Neural cell (in vitro differentiated cells): ENCODE measurements around the gene PIAS1. TPM values are rescaled to one million over a fixed set of nuclear protein-coding genes. Genes with fewer than 3 reads are reported as not detected.

ENCODE experiments used
- H2AFZ ChIP-seq: fragments of 200-600, 300-800 bp; sonication (generic), shearing (Covaris generic); 2 replicates; pipeline ENCODE4 v1.6.0; 2014; ENCODE audit warnings: low read depth, mild to moderate bottlenecking, antibody characterized with exemption, low read length, moderate library complexity
- H3F3A ChIP-seq: fragments of 200-600 bp; shearing (Covaris generic); 2 replicates; pipeline ENCODE4 v1.6.1; 2016; ENCODE audit warnings: mild to moderate bottlenecking, moderate library complexity, mixed read lengths, antibody characterized with exemption, low read length; ENCODE audit not compliant: insufficient read depth, poor library complexity, severe bottlenecking
- H3K27ac ChIP-seq: fragments of 200-600, 300-800 bp; sonication (generic), shearing (Covaris generic); 2 replicates; pipeline ENCODE4 v1.5.1; 2014; ENCODE audit warnings: mild to moderate bottlenecking, low read length, moderate library complexity
- H3K27me3 ChIP-seq: fragments of 300-800, 200-600 bp; sonication (generic), shearing (Covaris generic); 2 replicates; pipeline ENCODE4 v1.6.0; 2014; ENCODE audit warnings: mild to moderate bottlenecking, low read depth, low read length, moderate library complexity; ENCODE audit not compliant: insufficient read depth
- H3K36me3 ChIP-seq: fragments of 300-800, 200-600 bp; sonication (generic), shearing (Covaris generic); 2 replicates; pipeline ENCODE4 v1.5.1; 2014; ENCODE audit warnings: mild to moderate bottlenecking, antibody characterized with exemption, low read length, moderate library complexity; ENCODE audit not compliant: insufficient read depth
- H3K4me2 ChIP-seq: fragments of 300-800, 200-600 bp; sonication (generic), shearing (Covaris generic); 2 replicates; pipeline ENCODE4 v1.6.0; 2014; ENCODE audit warnings: mild to moderate bottlenecking, low read length
- H3K4me3 ChIP-seq: fragments of 300-800, 200-600 bp; sonication (generic), shearing (Covaris generic); 2 replicates; pipeline ENCODE4 v1.5.1; 2014; ENCODE audit warnings: mild to moderate bottlenecking, low read length, moderate library complexity
- H3K79me2 ChIP-seq: fragments of 200-600 bp; shearing (Covaris generic); replicated peaks from 2 replicates; pipeline ENCODE4 v1.6.0; 2014; ENCODE audit warnings: mild to moderate bottlenecking, low read length, moderate library complexity; ENCODE audit not compliant: insufficient read depth
- H3K9ac ChIP-seq: fragments of 300-800, 200-600 bp; sonication (generic), shearing (Covaris generic); 2 replicates; pipeline ENCODE4 v1.6.1; 2016; ENCODE audit warnings: mild to moderate bottlenecking, low read length, mixed read lengths
- H3K9me2 ChIP-seq: fragments of 200-600 bp; shearing (Covaris generic); 2 replicates; pipeline ENCODE4 v1.6.1; 2016; ENCODE audit warnings: mild to moderate bottlenecking, low read length, mixed read lengths; ENCODE audit not compliant: insufficient read depth
- H3K9me3 ChIP-seq: fragments of 200-600, 300-800 bp; sonication (generic), shearing (Covaris generic); 2 replicates; pipeline ENCODE4 v1.6.1; 2016; ENCODE audit warnings: mild to moderate bottlenecking, mixed run types, low read length, moderate library complexity, mixed read lengths
- H4K20me1 ChIP-seq: fragments of 200-600 bp; shearing (Covaris generic); 2 replicates; pipeline ENCODE4 v1.6.1; 2016; ENCODE audit warnings: mild to moderate bottlenecking, mixed run types; ENCODE audit not compliant: insufficient read depth
- EP300 ChIP-seq: fragments of 450-650 bp; conservative IDR thresholded peaks from 2 replicates; pipeline ENCODE4 v1.6.1; 2014; ENCODE audit warnings: antibody characterized with exemption, mild to moderate bottlenecking, moderate library complexity; ENCODE audit not compliant: poor library complexity, severe bottlenecking
- EZH2 ChIP-seq: fragments of 200-600, 300-800 bp; shearing (Covaris generic), sonication (generic); IDR thresholded peaks from 2 replicates; pipeline ENCODE4 v1.6.1; 2014; ENCODE audit warnings: antibody characterized with exemption, low read length, borderline replicate concordance, mild to moderate bottlenecking; ENCODE audit not compliant: insufficient read depth, poor library complexity, severe bottlenecking
- MXI1 ChIP-seq: fragments of 450-650 bp; conservative IDR thresholded peaks from 2 replicates; pipeline ENCODE4 v1.6.1; 2014; ENCODE audit warnings: antibody characterized with exemption, mild to moderate bottlenecking; ENCODE audit not compliant: poor library complexity, severe bottlenecking
- POLR2AphosphoS5 ChIP-seq: IDR thresholded peaks from 2 replicates; pipeline ENCODE4 v1.6.1; 2012
- RAD21 ChIP-seq: fragments of 450-650 bp; conservative IDR thresholded peaks from 2 replicates; pipeline ENCODE4 v1.6.1; 2014; ENCODE audit warnings: antibody characterized with exemption, mild to moderate bottlenecking, moderate library complexity
- REST ChIP-seq: IDR thresholded peaks from 2 replicates; pipeline ENCODE4 v1.6.1; 2012; ENCODE audit warnings: borderline replicate concordance
- SMC3 ChIP-seq: fragments of 450-650 bp; conservative IDR thresholded peaks from 2 replicates; pipeline ENCODE4 v1.6.1; 2014; ENCODE audit warnings: antibody characterized with exemption, mild to moderate bottlenecking, moderate library complexity; ENCODE audit not compliant: poor library complexity
- TAF1 ChIP-seq: IDR thresholded peaks from 2 replicates; pipeline ENCODE4 v1.6.1; 2012; ENCODE audit warnings: low read depth
- polyA plus RNA-seq: library from polyadenylated mRNA; depleted of rRNA; stranded (reverse); fragments of >200 nt; gene quantifications from 2 replicates; pipeline ENCODE4 v1.2.3, GENCODE V29; 2014
- TF ChIP-seq, protein P1 (sequence below): fragments of 450-650 bp; IDR thresholded peaks from 2 replicates; pipeline ENCODE4 v1.5.1; 2014; ENCODE audit warnings: antibody characterized with exemption, mild to moderate bottlenecking, moderate library complexity; ENCODE audit not compliant: poor library complexity, severe bottlenecking

PIAS1 gene
- polyA plus RNA-seq, 1 donor from 2014 or later = 14.3 TPM

DNA sequence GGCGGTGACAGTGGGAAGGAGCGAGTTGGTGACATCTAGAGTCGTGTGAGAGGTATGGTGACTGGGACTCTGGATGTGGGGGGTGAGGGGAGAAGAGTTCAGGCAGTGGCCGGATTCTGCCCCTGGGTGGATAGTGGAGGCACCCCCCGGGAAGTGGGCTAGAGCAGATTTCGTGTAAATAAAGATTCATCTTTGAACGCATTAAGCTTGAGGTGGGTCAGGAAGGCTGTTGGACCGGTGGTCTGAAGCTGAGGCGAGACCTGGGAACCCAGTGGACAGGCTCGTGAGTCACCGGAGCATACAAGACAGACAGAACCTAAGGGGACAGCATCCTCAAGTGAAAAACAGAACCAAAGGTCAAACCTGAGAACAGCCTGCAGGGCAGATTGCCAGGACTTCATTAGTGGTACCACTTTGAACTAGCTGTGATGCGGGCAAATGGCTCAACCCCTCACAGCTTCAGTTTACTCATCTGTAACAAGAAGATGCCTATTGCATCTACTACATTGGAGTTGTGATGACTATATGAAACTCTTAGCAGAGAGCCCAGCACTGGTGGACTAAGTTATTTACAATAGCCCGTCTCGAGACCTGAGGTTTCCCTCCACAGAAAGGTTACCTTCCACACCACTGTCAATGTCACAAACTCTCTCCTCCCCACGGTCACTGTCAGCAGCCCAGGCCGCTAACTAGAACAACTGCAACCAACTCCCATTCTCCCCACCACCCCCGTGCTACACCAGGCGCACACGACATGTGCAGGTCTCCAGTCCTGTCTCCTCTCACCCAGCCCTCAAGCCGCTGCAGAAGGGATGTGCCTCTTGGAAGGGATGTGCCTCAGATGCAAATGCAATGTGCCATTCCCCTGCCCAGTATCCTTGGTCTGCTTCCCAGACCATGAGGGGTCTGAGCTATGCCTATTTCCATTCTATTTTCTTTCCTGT lies 176.3 kb downstream of the PIAS1 start:
- Histone ChIP-seq H3K27me3 (no peaks in the 10 kb centered on the region), H3K9me2 (no peaks in the 10 kb centered on the region), H3K4me2 (peak overlapping the region; percentile 38), H3K27ac (no peak overlapping the region), H3K79me2 (no peaks in the 10 kb centered on the region), H3F3A (no peaks in the 10 kb centered on the region), H3K9me3 (no peaks in the 10 kb centered on the region), H3K36me3 (no peaks in the 10 kb centered on the region), H4K20me1 (no peaks in the 10 kb centered on the region), H3K9ac (peak overlapping the region; percentile 72), H2AFZ (no peak overlapping the region), H3K4me3 (peak overlapping the region; percentile 85)
- peak; percentile 60 for TF ChIP-seq RAD21
- TF ChIP-seq, protein P1, sequence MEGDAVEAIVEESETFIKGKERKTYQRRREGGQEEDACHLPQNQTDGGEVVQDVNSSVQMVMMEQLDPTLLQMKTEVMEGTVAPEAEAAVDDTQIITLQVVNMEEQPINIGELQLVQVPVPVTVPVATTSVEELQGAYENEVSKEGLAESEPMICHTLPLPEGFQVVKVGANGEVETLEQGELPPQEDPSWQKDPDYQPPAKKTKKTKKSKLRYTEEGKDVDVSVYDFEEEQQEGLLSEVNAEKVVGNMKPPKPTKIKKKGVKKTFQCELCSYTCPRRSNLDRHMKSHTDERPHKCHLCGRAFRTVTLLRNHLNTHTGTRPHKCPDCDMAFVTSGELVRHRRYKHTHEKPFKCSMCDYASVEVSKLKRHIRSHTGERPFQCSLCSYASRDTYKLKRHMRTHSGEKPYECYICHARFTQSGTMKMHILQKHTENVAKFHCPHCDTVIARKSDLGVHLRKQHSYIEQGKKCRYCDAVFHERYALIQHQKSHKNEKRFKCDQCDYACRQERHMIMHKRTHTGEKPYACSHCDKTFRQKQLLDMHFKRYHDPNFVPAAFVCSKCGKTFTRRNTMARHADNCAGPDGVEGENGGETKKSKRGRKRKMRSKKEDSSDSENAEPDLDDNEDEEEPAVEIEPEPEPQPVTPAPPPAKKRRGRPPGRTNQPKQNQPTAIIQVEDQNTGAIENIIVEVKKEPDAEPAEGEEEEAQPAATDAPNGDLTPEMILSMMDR = peak; percentile 64
- TF ChIP-seq EP300 = no peak
- TF ChIP-seq SMC3 = peak; percentile 58

- no peaks in the 10 kb centered on the region for H3K9me3 ChIP-seq
- H3K9me2 ChIP-seq = no peaks in the 10 kb centered on the region
- H3K4me3 ChIP-seq = no peak overlapping the region
- no peaks in the 10 kb centered on the region for H3K27me3 ChIP-seq
- H3K36me3 ChIP-seq = no peaks in the 10 kb centered on the region
- TF ChIP-seq REST = no peak
- no peak for TF ChIP-seq MXI1
- no peak for TF ChIP-seq TAF1
- no peak for TF ChIP-seq RAD21
- TF ChIP-seq EZH2 = no peak
- TF ChIP-seq SMC3 = no peak
- no peak for TF ChIP-seq POLR2AphosphoS5
- TF ChIP-seq, protein P1 = no peak
- no peak for TF ChIP-seq EP300
- no peaks in the 10 kb centered on the region for H3K79me2 ChIP-seq
- H3K9ac ChIP-seq = no peak overlapping the region
- no peak overlapping the region for H3K27ac ChIP-seq
- no peak overlapping the region for H2AFZ ChIP-seq
- H3F3A ChIP-seq = no peaks in the 10 kb centered on the region
- H4K20me1 ChIP-seq = no peaks in the 10 kb centered on the region
- no peak overlapping the region for H3K4me2 ChIP-seq
Measured at GRCh38 chr15:68231102-68231818, 177.1 kb downstream of the PIAS1 start.
